WTC11 (cell line): ENCODE data around the gene FARP2. TPM values are rescaled to one million over a fixed set of nuclear protein-coding genes. Genes with fewer than 3 reads are reported as not detected.

Experiments used
- ATAC-seq: fragments of 200-7000 bp; cut with Tn5 transposase; 2 replicates; pipeline ENCODE4 v1.10.0; 2021; ENCODE audit warnings: mild to moderate bottlenecking, moderate library complexity
- Bru-seq: library from RNA; stranded (reverse); fragments of 400-500 nt; gene quantifications from one replicate; lab custom pipeline; 2021; lab: Mats Ljungman, UMichigan
- CTCF ChIA-PET: fragments of 300-600 bp; sonication (Branson Sonifier 250); formaldehyde crosslinking; loops from one replicate; lab custom pipeline; 2021; ENCODE audit warnings: antibody characterized with exemption; lab: Charles Lee
- POLR2A ChIA-PET: fragments of 350-600 bp; sonication (Branson Sonifier 250); formaldehyde crosslinking; loops from one replicate; lab custom pipeline; 2021; ENCODE audit warnings: antibody characterized with exemption; lab: Charles Lee
- DNase-seq: peaks from one replicate; pipeline ENCODE4 v3.0.0; 2021; ENCODE audit warnings: low spot score
- H3K27ac Mint-ChIP-seq: 2 replicates; pipeline ENCODE4 v1.8.0; 2021; ENCODE audit warnings: mixed read lengths
- H3K27me3 Mint-ChIP-seq: 2 replicates; pipeline ENCODE4 v1.8.0; 2021; ENCODE audit warnings: low read depth, mild to moderate bottlenecking, moderate library complexity, mixed read lengths
- H3K36me3 Mint-ChIP-seq: 2 replicates; pipeline ENCODE4 v1.8.0; 2021; ENCODE audit warnings: mixed read lengths
- H3K4me1 Mint-ChIP-seq: 2 replicates; pipeline ENCODE4 v1.8.0; 2022; ENCODE audit warnings: mixed read lengths
- H3K4me3 Mint-ChIP-seq: 2 replicates; pipeline ENCODE4 v1.8.0; 2021; ENCODE audit warnings: mild to moderate bottlenecking, moderate library complexity, mixed read lengths
- H3K9me3 Mint-ChIP-seq: 2 replicates; pipeline ENCODE4 v1.8.0; 2021; ENCODE audit warnings: mixed read lengths
- CBFB ChIP-seq: sonication (generic); formaldehyde crosslinking; IDR thresholded peaks from 2 replicates; pipeline ENCODE4 v1.8.1; 2022; ENCODE audit warnings: mild to moderate bottlenecking, low read depth, missing genetic modification reagents
- CREM ChIP-seq: sonication (generic); formaldehyde crosslinking; IDR thresholded peaks from 2 replicates; pipeline ENCODE4 v1.8.1; 2022; ENCODE audit warnings: mild to moderate bottlenecking, missing genetic modification reagents, moderate library complexity
- ETV6 ChIP-seq: sonication (generic); formaldehyde crosslinking; IDR thresholded peaks from 2 replicates; pipeline ENCODE4 v1.8.1; 2022; ENCODE audit warnings: mild to moderate bottlenecking, missing genetic modification reagents
- FOXJ3 ChIP-seq: sonication (generic); formaldehyde crosslinking; IDR thresholded peaks from 2 replicates; pipeline ENCODE4 v1.9.0; 2021; ENCODE audit warnings: missing genetic modification reagents, mild to moderate bottlenecking, borderline replicate concordance
- FOXK1 ChIP-seq: sonication (generic); formaldehyde crosslinking; IDR thresholded peaks from 2 replicates; pipeline ENCODE4 v1.8.0; 2022; ENCODE audit warnings: mild to moderate bottlenecking, moderate library complexity, missing genetic modification reagents
- FOXP1 ChIP-seq: sonication (generic); formaldehyde crosslinking; IDR thresholded peaks from 2 replicates; pipeline ENCODE4 v1.8.0; 2022; ENCODE audit warnings: missing genetic modification reagents, mild to moderate bottlenecking, moderate library complexity, borderline replicate concordance
- GABPB1 ChIP-seq: sonication (generic); formaldehyde crosslinking; IDR thresholded peaks from 2 replicates; pipeline ENCODE4 v1.8.1; 2023; ENCODE audit warnings: mild to moderate bottlenecking, missing genetic modification reagents
- JUN ChIP-seq: sonication (generic); formaldehyde crosslinking; IDR thresholded peaks from 2 replicates; pipeline ENCODE4 v1.8.0; 2023; ENCODE audit warnings: mild to moderate bottlenecking, missing genetic modification reagents
- NFYB ChIP-seq: sonication (generic); formaldehyde crosslinking; conservative IDR thresholded peaks from 2 replicates; pipeline ENCODE4 v1.8.0; 2022; ENCODE audit warnings: low read depth, missing genetic modification reagents
- NR1H2 ChIP-seq: sonication (generic); formaldehyde crosslinking; IDR thresholded peaks from 2 replicates; pipeline ENCODE4 v1.9.0; 2021; ENCODE audit warnings: mild to moderate bottlenecking, moderate library complexity, missing genetic modification reagents
- NR3C1 ChIP-seq: sonication (generic); formaldehyde crosslinking; conservative IDR thresholded peaks from 2 replicates; pipeline ENCODE4 v1.8.1; 2023; ENCODE audit warnings: low read depth, mild to moderate bottlenecking, missing genetic modification reagents
- SMAD3 ChIP-seq: sonication (generic); formaldehyde crosslinking; IDR thresholded peaks from 2 replicates; pipeline ENCODE4 v1.8.0; 2022; ENCODE audit warnings: missing genetic modification reagents, mild to moderate bottlenecking, borderline replicate concordance
- SP1 ChIP-seq: sonication (generic); formaldehyde crosslinking; conservative IDR thresholded peaks from 2 replicates; pipeline ENCODE4 v1.8.1; 2022; ENCODE audit warnings: missing genetic modification reagents
- TP53 ChIP-seq: sonication (generic); formaldehyde crosslinking; IDR thresholded peaks from 2 replicates; pipeline ENCODE4 v1.8.1; 2023; ENCODE audit warnings: mild to moderate bottlenecking, missing genetic modification reagents
- ZBTB21 ChIP-seq: sonication (generic); formaldehyde crosslinking; IDR thresholded peaks from 2 replicates; pipeline ENCODE4 v1.8.1; 2023; ENCODE audit warnings: mild to moderate bottlenecking, missing genetic modification reagents, borderline replicate concordance
- ZNF416 ChIP-seq: fragments of 250-450 bp; sonication (Bioruptor Pico); IDR thresholded peaks from 2 replicates; pipeline ENCODE4 v1.9.0; 2021; ENCODE audit warnings: mild to moderate bottlenecking, inconsistent platforms
- long read RNA-seq, 3 experiments: library from RNA in 1 of 3; library from capped mRNA in 1 of 3; library from polyadenylated mRNA in 1 of 3; unstranded in 2 of 3; stranded (forward) in 1 of 3; transcript quantifications; one replicate each; pipeline ENCODE4 v2.0.0, GENCODE V29; 2021
- total RNA-seq: library from RNA; stranded (reverse); gene quantifications from 3 replicates; pipeline ENCODE4 v1.2.3, GENCODE V29; 2021
- TF ChIP-seq, protein P1 (sequence below): sonication (generic); formaldehyde crosslinking; IDR thresholded peaks from 2 replicates; pipeline ENCODE4 v1.8.1; 2023; ENCODE audit warnings: mild to moderate bottlenecking, moderate library complexity, missing genetic modification reagents
- TF ChIP-seq, protein P2 (sequence below): sonication (generic); formaldehyde crosslinking; IDR thresholded peaks from 2 replicates; pipeline ENCODE4 v1.8.0; 2022; ENCODE audit warnings: mild to moderate bottlenecking, missing genetic modification reagents
- TF ChIP-seq, protein P3 (sequence below): sonication (generic); formaldehyde crosslinking; IDR thresholded peaks from 2 replicates; pipeline ENCODE4 v1.8.0; 2022; ENCODE audit warnings: mild to moderate bottlenecking, missing genetic modification reagents
- TF ChIP-seq, protein P4 (sequence below): fragments of 250-450 bp; sonication (Bioruptor Pico); IDR thresholded peaks from 2 replicates; pipeline ENCODE4 v1.8.0; 2021; ENCODE audit warnings: mild to moderate bottlenecking
- TF ChIP-seq, protein P5 (sequence below): sonication (generic); formaldehyde crosslinking; IDR thresholded peaks from 2 replicates; pipeline ENCODE4 v1.8.1; 2023; ENCODE audit warnings: mild to moderate bottlenecking, missing genetic modification reagents, moderate library complexity
- TF ChIP-seq, protein P6 (sequence below): sonication (generic); formaldehyde crosslinking; IDR thresholded peaks from 2 replicates; pipeline ENCODE4 v1.8.0; 2022; ENCODE audit warnings: mild to moderate bottlenecking, missing genetic modification reagents

Gene FARP2, protein sequence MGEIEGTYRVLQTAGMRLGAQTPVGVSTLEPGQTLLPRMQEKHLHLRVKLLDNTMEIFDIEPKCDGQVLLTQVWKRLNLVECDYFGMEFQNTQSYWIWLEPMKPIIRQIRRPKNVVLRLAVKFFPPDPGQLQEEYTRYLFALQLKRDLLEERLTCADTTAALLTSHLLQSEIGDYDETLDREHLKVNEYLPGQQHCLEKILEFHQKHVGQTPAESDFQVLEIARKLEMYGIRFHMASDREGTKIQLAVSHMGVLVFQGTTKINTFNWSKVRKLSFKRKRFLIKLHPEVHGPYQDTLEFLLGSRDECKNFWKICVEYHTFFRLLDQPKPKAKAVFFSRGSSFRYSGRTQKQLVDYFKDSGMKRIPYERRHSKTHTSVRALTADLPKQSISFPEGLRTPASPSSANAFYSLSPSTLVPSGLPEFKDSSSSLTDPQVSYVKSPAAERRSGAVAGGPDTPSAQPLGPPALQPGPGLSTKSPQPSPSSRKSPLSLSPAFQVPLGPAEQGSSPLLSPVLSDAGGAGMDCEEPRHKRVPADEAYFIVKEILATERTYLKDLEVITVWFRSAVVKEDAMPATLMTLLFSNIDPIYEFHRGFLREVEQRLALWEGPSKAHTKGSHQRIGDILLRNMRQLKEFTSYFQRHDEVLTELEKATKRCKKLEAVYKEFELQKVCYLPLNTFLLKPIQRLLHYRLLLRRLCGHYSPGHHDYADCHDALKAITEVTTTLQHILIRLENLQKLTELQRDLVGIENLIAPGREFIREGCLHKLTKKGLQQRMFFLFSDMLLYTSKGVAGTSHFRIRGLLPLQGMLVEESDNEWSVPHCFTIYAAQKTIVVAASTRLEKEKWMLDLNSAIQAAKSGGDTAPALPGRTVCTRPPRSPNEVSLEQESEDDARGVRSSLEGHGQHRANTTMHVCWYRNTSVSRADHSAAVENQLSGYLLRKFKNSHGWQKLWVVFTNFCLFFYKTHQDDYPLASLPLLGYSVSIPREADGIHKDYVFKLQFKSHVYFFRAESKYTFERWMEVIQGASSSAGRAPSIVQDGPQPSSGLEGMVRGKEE
- total RNA-seq, result 28.2 to 37.8 TPM (median 33.6 TPM) in 3 replicates
- percentile 61 among the genes with signal in this experiment for Bru-seq, nascent RNA
- long read RNA-seq, experiment 1, full-length matches to known transcripts, result 20 of 68 reads
- long read RNA-seq, experiment 1, partial matches to known transcripts, result 23 of 68 reads
- long read RNA-seq, experiment 1, other reads (novel, unspliced or antisense), result 25 of 68 reads
- long read RNA-seq, experiment 2, partial matches to known transcripts, result 4 of 16 reads
- long read RNA-seq, experiment 2, other reads (novel, unspliced or antisense), result 12 of 16 reads
- long read RNA-seq, experiment 3, transcript FARP2-217 (3 exons, 839 nt), result major isoform, 5 of 11 reads
- long read RNA-seq, experiment 3, partial matches to known transcripts, result 4 of 11 reads
- long read RNA-seq, experiment 3, other reads (novel, unspliced or antisense), result 2 of 11 reads

DNA sequence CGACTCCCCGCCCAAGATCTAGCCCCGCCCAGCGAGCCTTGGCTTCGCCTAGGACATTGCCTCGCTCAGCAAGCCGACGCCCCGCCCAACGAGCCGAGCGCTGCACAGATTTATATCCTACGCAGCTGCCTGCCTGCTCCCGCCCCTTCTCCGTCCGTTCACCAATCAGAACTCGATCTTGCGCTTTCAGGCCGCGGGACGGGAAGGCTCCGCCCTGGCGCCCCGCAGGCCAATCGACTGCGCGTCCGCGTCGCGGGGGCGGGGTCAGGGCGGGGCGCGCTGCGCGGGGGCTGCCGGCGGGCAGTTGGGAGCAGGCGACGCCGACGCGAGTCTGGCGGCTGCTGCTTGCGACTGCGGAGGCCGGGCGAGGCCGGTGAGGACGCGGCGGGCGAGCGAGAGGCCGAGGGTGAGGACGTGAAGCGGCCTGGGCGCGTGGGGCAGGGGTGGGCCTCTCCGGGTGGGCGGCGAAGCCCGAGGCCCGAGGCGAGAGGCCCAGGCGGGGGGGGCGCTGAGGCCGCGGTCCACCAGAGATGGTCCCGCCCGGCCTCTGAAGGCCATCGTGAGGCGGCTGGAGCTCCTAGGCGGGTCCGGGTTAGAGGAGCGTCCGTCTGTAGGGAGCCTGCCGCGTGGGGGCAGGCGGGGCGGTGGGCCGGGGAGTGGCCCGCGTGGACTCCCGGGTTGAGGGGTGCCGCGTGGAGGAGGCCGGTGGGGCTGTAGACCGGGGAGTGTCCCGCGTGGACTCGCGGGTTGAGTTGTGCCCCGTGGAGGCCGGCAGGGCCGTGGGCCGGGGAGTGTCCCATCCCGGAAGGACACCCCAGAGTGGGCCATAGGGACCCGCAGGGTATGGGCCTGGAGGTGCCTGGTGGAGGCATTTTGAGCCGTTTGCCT is at the start of gene FARP2:
Gene FARP2 (plus strand): TSS at position 303 of the 888 bp plus-strand sequence. CDS start 16,823 bp downstream, outside the sequence.
- H3K27ac Mint-ChIP-seq, result peak within 1 kb of the TSS; percentile 94
- peak within 1 kb of the TSS; percentile 74 for H3K4me3 Mint-ChIP-seq
- peak; percentile 98 for DNase-seq
- peak; percentile 84 for ATAC-seq
- H3K36me3 Mint-ChIP-seq, result peaks cover 29% of the 10 kb centered on the region
- no peaks in the 10 kb centered on the region for H3K27me3 Mint-ChIP-seq
- H3K4me1 Mint-ChIP-seq, result peaks cover 36% of the 10 kb centered on the region
- ChIA-PET POLR2A (no interaction called here), CTCF (interaction anchor here (1.0 kb wide), 1 partner anchor 522 kb away, joined by 3 read pairs; no protein-coding TSS in a partner anchor)
- no peaks in the 10 kb centered on the region for H3K9me3 Mint-ChIP-seq
- TF ChIP-seq ETV6, result peak; percentile 90
- 0 out of 2 replicates have a peak, but pooled peaks have one; percentile 1 for TF ChIP-seq GABPB1 (CRISPR knock-in tag)
- peak; percentile 43; the same call in 1 of the 2 replicates for TF ChIP-seq CREM (CRISPR knock-in tag)
- TF ChIP-seq, protein P1, sequence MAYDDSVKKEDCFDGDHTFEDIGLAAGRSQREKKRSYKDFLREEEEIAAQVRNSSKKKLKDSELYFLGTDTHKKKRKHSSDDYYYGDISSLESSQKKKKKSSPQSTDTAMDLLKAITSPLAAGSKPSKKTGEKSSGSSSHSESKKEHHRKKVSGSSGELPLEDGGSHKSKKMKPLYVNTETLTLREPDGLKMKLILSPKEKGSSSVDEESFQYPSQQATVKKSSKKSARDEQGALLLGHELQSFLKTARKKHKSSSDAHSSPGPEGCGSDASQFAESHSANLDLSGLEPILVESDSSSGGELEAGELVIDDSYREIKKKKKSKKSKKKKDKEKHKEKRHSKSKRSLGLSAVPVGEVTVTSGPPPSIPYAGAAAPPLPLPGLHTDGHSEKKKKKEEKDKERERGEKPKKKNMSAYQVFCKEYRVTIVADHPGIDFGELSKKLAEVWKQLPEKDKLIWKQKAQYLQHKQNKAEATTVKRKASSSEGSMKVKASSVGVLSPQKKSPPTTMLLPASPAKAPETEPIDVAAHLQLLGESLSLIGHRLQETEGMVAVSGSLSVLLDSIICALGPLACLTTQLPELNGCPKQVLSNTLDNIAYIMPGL (CRISPR knock-in tag), result no peak
- TF ChIP-seq, protein P2, sequence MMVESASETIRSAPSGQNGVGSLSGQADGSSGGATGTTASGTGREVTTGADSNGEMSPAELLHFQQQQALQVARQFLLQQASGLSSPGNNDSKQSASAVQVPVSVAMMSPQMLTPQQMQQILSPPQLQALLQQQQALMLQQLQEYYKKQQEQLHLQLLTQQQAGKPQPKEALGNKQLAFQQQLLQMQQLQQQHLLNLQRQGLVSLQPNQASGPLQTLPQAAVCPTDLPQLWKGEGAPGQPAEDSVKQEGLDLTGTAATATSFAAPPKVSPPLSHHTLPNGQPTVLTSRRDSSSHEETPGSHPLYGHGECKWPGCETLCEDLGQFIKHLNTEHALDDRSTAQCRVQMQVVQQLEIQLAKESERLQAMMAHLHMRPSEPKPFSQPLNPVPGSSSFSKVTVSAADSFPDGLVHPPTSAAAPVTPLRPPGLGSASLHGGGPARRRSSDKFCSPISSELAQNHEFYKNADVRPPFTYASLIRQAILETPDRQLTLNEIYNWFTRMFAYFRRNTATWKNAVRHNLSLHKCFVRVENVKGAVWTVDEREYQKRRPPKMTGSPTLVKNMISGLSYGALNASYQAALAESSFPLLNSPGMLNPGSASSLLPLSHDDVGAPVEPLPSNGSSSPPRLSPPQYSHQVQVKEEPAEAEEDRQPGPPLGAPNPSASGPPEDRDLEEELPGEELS (CRISPR knock-in tag), result peak; percentile 74; the same call in 1 of the 2 replicates
- 0 out of 2 replicates have a peak, but pooled peaks have one; percentile 64 for TF ChIP-seq CBFB
- TF ChIP-seq, protein P3, sequence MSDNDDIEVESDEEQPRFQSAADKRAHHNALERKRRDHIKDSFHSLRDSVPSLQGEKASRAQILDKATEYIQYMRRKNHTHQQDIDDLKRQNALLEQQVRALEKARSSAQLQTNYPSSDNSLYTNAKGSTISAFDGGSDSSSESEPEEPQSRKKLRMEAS (CRISPR knock-in tag), result no peak
- TF ChIP-seq, protein P4, sequence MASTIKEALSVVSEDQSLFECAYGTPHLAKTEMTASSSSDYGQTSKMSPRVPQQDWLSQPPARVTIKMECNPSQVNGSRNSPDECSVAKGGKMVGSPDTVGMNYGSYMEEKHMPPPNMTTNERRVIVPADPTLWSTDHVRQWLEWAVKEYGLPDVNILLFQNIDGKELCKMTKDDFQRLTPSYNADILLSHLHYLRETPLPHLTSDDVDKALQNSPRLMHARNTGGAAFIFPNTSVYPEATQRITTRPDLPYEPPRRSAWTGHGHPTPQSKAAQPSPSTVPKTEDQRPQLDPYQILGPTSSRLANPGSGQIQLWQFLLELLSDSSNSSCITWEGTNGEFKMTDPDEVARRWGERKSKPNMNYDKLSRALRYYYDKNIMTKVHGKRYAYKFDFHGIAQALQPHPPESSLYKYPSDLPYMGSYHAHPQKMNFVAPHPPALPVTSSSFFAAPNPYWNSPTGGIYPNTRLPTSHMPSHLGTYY, result no peak
- TF ChIP-seq SMAD3 (CRISPR knock-in tag), result 0 out of 2 replicates have a peak, but pooled peaks have one; percentile 53
- TF ChIP-seq, protein P5, sequence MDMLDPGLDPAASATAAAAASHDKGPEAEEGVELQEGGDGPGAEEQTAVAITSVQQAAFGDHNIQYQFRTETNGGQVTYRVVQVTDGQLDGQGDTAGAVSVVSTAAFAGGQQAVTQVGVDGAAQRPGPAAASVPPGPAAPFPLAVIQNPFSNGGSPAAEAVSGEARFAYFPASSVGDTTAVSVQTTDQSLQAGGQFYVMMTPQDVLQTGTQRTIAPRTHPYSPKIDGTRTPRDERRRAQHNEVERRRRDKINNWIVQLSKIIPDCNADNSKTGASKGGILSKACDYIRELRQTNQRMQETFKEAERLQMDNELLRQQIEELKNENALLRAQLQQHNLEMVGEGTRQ (CRISPR knock-in tag), result 0 out of 2 replicates have a peak, but pooled peaks have one; percentile 8
- TF ChIP-seq NFYB (CRISPR knock-in tag), result peak; percentile 51
- TF ChIP-seq FOXK1, result peak; percentile 30; the same call in 1 of the 2 replicates
- no peak for TF ChIP-seq NR1H2 (CRISPR knock-in tag)
- peak; percentile 46; the same call in 1 of the 2 replicates for TF ChIP-seq FOXP1 (CRISPR knock-in tag)
- TF ChIP-seq JUN (CRISPR knock-in tag), result 0 out of 2 replicates have a peak, but pooled peaks have one; percentile 47
- no peak for TF ChIP-seq ZBTB21
- 0 out of 2 replicates have a peak, but pooled peaks have one; percentile 29 for TF ChIP-seq TP53 (CRISPR knock-in tag)
- TF ChIP-seq SP1 (CRISPR knock-in tag), result peak; percentile 92
- TF ChIP-seq ZNF416 (CRISPR knock-in tag), result no peak
- no peak for TF ChIP-seq NR3C1
- TF ChIP-seq, protein P6, sequence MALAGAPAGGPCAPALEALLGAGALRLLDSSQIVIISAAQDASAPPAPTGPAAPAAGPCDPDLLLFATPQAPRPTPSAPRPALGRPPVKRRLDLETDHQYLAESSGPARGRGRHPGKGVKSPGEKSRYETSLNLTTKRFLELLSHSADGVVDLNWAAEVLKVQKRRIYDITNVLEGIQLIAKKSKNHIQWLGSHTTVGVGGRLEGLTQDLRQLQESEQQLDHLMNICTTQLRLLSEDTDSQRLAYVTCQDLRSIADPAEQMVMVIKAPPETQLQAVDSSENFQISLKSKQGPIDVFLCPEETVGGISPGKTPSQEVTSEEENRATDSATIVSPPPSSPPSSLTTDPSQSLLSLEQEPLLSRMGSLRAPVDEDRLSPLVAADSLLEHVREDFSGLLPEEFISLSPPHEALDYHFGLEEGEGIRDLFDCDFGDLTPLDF, result no peak
- no peak for TF ChIP-seq FOXJ3 (CRISPR knock-in tag)
